Testis (tissue), 2 donors: ENCODE measurements around the gene PARD6B.

ENCODE experiments used
- POLR2A ChIP-seq: fragments of 450-650 bp; IDR thresholded peaks from one replicate; pipeline ENCODE4 v1.6.1; 2017; ENCODE audit warnings: antibody characterized with exemption, mild to moderate bottlenecking, moderate library complexity
- TF ChIP-seq, protein P1 (sequence below), 3 experiments: fragments of 450-650 bp in 2 of 3; fragments of 200-600 bp in 1 of 3; sonication (generic) in 1 of 3; IDR thresholded peaks; one replicate each; pipeline ENCODE4 v1.5.1; 2016 to 2019; ENCODE audit warnings: antibody characterized with exemption in 3 of 3, mild to moderate bottlenecking in 2 of 3, moderate library complexity in 1 of 3

DNA sequence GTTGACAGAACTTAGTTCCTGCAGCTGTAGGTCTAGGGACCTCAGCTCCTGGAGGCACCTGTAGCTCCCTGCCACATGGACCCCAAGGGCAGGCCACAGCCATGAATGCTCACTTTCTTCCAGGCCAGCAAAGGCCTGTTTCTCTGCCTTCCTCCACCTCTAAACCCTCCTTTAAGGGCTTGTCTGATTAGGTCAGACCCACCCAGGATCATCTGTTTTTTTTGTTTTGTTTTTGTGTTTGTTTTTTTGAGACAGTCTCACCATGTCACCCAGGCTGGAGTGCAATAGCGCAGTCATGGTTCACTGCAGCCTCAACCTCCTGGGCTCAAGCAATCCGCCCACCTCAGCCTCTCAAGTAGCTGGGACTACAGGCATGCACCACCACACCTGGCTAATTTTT lies 52.0 kb downstream of the PARD6B start:
- TF ChIP-seq, protein P1, sequence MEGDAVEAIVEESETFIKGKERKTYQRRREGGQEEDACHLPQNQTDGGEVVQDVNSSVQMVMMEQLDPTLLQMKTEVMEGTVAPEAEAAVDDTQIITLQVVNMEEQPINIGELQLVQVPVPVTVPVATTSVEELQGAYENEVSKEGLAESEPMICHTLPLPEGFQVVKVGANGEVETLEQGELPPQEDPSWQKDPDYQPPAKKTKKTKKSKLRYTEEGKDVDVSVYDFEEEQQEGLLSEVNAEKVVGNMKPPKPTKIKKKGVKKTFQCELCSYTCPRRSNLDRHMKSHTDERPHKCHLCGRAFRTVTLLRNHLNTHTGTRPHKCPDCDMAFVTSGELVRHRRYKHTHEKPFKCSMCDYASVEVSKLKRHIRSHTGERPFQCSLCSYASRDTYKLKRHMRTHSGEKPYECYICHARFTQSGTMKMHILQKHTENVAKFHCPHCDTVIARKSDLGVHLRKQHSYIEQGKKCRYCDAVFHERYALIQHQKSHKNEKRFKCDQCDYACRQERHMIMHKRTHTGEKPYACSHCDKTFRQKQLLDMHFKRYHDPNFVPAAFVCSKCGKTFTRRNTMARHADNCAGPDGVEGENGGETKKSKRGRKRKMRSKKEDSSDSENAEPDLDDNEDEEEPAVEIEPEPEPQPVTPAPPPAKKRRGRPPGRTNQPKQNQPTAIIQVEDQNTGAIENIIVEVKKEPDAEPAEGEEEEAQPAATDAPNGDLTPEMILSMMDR (IDR thresholded peaks at IDR 0.05) = no peak
- TF ChIP-seq POLR2A = no peak
